Subcutaneous adipose tissue (tissue), 4 donors: Measurements from ENCODE around the gene WASHC4. TPM values are rescaled to one million over a fixed set of nuclear protein-coding genes. Genes with fewer than 3 reads are reported as not detected.

ENCODE experiments used
- total RNA-seq, 4 donors: library from RNA; depleted of rRNA; stranded (reverse); fragments of >200 nt; gene quantifications; one replicate each; pipeline ENCODE4 v1.1.0, GENCODE V29; 2016
- TF ChIP-seq, protein P1 (sequence below): fragments of 450-650 bp; IDR thresholded peaks from one replicate; pipeline ENCODE4 v1.5.1; 2016; ENCODE audit warnings: low read depth, mild to moderate bottlenecking, control low read depth, antibody characterized with exemption, moderate library complexity

The WASHC4 gene
- total RNA-seq, 4 donors from 2014 or later: 77.6 to 132 (median 118) TPM

DNA sequence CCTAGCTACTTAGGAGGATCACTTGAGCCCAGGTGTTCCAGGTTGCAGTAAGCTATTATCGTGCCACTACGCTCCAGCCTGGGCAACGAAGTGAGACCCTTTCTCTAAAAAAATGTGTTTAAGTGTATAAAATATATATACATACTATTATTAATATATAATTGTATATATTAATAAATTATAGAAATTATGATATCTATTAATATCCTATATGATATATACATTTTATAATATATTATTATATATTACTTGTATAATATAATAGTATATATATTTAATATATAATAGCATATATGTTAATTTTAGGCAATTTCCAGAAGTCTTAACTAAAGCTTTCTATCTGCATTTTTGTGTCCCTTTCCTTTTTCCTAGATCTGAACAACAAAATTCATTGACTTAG is 35.5 kb upstream of the WASHC4 start:
- TF ChIP-seq, protein P1, sequence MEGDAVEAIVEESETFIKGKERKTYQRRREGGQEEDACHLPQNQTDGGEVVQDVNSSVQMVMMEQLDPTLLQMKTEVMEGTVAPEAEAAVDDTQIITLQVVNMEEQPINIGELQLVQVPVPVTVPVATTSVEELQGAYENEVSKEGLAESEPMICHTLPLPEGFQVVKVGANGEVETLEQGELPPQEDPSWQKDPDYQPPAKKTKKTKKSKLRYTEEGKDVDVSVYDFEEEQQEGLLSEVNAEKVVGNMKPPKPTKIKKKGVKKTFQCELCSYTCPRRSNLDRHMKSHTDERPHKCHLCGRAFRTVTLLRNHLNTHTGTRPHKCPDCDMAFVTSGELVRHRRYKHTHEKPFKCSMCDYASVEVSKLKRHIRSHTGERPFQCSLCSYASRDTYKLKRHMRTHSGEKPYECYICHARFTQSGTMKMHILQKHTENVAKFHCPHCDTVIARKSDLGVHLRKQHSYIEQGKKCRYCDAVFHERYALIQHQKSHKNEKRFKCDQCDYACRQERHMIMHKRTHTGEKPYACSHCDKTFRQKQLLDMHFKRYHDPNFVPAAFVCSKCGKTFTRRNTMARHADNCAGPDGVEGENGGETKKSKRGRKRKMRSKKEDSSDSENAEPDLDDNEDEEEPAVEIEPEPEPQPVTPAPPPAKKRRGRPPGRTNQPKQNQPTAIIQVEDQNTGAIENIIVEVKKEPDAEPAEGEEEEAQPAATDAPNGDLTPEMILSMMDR: no peak

DNA sequence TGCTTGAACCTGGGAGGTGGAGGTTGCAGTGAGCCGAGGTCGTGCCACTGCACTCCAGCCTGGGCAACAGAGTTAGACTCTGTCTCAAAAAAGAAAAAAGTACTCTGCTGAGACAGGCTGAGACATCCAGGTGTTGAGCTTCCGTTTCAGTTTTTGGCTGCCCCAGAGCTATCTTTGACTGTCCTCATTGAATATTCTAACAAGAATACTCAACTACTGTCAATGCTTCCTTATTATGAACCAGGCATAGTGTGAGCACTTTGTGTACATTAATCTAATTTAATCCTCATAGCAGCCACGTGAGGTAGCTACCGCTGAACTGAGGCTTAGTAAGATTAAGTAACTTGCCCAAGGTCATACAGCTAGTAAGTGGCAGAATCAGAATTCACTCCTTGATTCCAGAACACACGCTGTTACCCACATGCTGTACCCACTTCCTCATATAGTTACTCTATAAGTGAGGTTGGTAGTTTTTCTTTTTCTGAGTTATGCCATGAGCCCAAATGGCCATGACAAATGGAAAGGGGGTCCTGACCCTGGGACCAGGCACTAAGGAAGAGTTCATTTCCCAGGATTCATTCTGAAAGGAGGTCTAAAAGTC is 34.5 kb upstream of the WASHC4 start:
- TF ChIP-seq, protein P1: no peak

DNA sequence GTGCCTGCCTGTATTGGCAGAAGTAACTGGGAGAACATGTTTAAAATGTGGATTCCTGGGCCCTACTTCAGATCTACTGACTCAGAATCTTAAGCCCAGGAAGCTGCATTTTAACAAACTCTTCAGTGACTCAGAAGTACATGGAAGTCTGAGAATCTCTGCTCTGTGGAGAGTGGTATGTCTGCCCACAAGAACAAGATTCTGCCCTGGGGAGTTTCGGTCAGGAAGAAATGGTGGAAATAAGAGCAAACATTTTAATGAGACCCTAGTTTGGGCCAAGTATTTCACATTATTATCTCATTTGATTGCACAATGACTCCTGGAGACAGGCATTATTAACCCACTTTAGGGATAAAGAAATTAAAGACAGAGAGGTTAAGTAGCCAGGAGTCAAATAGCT is 31.4 kb upstream of the WASHC4 start:
- TF ChIP-seq, protein P1: no peak

DNA sequence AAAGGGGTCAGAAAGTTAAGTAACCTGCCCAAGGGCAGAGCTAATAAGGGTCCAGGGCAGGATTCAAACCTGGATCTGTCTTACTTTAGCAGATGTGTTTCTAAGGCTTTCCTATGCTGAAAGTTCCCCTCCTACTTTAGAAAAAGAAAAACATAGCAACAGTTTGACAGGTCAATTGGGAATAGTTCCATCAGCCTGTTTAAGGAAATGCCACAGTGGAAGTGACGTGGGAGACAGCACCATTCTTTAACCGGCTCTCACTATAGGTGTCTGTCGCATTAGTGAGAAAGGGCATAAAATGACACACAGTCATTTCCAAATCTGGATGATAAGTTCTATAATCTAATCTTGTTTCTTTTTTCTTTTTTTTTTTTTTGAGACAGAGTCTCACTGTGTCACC is 30.6 kb upstream of the WASHC4 start:
- TF ChIP-seq, protein P1: no peak

DNA sequence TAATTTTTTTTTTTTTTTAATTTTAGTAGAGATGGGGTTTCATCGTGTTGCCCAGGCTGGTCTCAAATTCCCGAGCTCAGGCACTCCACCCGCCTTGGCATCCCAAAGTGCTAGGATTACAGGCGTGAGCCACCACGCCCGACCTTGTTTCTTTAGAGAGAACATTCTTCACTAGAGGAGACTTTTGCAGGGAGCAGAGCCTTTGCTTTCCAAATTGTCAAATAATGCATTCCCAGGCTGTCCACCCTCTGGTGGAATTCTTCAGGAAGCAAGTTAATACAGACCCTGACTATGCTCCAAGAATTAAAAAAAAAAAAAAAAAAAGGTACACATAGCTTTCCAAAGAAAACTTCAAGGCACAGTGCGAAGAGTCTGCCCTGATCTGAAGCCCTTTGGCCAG is 30.1 kb upstream of the WASHC4 start:
- TF ChIP-seq, protein P1: no peak

DNA sequence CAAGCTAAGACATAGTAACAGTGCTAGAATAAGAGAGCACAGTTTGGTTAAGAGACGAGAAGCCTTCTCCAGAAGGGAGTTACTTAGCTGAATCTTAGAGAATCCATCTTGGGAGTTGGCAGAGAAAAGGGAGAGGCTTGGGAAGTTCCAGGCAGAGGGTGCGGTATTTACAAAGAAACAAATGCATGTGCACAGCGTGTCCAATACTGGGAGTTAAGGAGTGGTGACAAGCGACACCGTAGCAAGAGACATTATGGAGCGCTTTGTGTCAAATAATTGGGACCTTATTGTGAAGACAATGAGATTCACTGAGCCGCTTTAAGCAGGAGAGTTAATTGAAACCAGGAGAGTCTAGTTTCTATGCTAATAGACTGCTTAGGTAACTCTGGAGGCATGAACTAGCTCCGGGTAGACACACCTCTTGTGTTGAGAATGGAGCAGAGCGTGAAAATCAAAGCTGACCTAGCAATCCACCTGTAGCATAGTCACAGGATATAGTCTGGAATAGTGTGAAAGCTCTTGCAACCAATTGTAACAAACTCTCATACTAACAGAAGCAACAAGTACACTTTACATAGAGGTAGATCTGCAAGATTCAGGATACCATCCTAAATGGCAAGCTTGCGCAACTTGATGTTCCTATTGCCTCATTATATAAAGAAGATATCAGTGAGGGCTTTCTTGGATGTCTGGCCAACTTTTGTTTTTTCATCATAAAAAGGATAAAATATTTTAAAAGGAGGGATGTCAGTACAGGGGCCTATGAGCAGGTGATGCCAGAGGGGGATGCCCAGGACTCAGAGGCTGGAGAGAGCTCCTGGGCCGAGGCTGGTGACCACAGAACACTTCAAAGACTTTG is 28.6 kb upstream of the WASHC4 start:
- TF ChIP-seq, protein P1: no peak

DNA sequence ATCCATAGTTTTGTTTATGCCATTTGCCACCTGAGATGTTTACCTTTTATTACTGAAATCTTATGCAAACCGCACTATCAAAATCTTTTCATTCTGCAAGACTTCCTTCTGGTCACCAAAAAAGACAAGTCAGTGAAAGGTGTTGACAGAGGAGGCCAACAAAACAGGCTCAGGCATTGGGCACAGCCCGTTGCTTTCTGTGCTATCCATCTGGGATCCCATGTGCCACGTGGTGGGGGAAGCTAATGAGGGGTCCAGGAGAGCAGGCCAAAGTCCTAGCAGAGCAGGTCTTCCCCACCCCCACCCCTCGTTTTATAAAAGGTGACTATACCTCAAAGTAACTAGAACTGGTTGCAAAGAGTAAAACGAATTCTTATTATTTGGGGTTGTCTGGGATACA is 24.5 kb upstream of the WASHC4 start:
- TF ChIP-seq, protein P1: no peak
